ENCODE results near the gene IRF2BP2. TPM values are rescaled to one million over a fixed set of nuclear protein-coding genes. Genes with fewer than 3 reads are reported as not detected.

The IRF2BP2 gene
- total and polyA plus RNA-seq, 2 of the 13 experiments (the other 11 are each of a cell fraction or from before 2014, with no cell fraction given): 140 to 147 TPM

- TF ChIP-seq ZNF749 (CRISPR knock-in tag; IDR thresholded peaks at IDR 0.05; ENCODE audit: borderline replicate concordance) (no peak), ZNF207 (IDR thresholded peaks at IDR 0.05; ENCODE audit: borderline replicate concordance) (no peak), PAF1 (CRISPR knock-in tag; IDR thresholded peaks at IDR 0.05) (no peak; the same call in 1 of the 2 replicates), ZNF121 (CRISPR knock-in tag; IDR thresholded peaks at IDR 0.05) (no peak), ZMYM4 (CRISPR knock-in tag; IDR thresholded peaks at IDR 0.05) (no peak), NFAT5 (CRISPR knock-in tag; IDR thresholded peaks at IDR 0.05) (no peak), SOX6 (IDR thresholded peaks at IDR 0.05) (no peak), SOX6 (CRISPR knock-in tag; IDR thresholded peaks at IDR 0.05) (peak; percentile 73; the same call in 1 of the 2 replicates), CHD2 (IDR thresholded peaks at IDR 0.05; ENCODE audit: low read depth, low read length) (no peak), SNAI1 (CRISPR knock-in tag; IDR thresholded peaks at IDR 0.05; ENCODE audit: borderline replicate concordance) (no peak), GZF1 (CRISPR knock-in tag; IDR thresholded peaks at IDR 0.05) (no peak), HDAC1 (CRISPR knock-in tag; IDR thresholded peaks at IDR 0.05) (peak; percentile 47; the same call in 1 of the 2 replicates), TP53 (CRISPR knock-in tag; conservative IDR thresholded peaks at IDR 0.05) (no peak), TGIF2 (CRISPR knock-in tag; IDR thresholded peaks at IDR 0.05) (peak; percentile 44; the same call in 1 of the 2 replicates), ZNF776 (CRISPR knock-in tag; IDR thresholded peaks at IDR 0.05) (no peak)
- TF ChIP-seq, protein P1, sequence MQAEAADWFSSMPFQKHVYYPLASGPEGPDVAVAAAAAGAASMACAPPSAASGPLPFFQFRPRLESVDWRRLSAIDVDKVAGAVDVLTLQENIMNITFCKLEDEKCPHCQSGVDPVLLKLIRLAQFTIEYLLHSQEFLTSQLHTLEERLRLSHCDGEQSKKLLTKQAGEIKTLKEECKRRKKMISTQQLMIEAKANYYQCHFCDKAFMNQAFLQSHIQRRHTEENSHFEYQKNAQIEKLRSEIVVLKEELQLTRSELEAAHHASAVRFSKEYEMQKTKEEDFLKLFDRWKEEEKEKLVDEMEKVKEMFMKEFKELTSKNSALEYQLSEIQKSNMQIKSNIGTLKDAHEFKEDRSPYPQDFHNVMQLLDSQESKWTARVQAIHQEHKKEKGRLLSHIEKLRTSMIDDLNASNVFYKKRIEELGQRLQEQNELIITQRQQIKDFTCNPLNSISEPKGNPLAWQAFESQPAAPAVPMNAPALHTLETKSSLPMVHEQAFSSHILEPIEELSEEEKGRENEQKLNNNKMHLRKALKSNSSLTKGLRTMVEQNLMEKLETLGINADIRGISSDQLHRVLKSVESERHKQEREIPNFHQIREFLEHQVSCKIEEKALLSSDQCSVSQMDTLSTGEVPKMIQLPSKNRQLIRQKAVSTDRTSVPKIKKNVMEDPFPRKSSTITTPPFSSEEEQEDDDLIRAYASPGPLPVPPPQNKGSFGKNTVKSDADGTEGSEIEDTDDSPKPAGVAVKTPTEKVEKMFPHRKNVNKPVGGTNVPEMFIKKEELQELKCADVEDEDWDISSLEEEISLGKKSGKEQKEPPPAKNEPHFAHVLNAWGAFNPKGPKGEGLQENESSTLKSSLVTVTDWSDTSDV (CRISPR knock-in tag; IDR thresholded peaks at IDR 0.05): no peak
- TF ChIP-seq, protein P2, sequence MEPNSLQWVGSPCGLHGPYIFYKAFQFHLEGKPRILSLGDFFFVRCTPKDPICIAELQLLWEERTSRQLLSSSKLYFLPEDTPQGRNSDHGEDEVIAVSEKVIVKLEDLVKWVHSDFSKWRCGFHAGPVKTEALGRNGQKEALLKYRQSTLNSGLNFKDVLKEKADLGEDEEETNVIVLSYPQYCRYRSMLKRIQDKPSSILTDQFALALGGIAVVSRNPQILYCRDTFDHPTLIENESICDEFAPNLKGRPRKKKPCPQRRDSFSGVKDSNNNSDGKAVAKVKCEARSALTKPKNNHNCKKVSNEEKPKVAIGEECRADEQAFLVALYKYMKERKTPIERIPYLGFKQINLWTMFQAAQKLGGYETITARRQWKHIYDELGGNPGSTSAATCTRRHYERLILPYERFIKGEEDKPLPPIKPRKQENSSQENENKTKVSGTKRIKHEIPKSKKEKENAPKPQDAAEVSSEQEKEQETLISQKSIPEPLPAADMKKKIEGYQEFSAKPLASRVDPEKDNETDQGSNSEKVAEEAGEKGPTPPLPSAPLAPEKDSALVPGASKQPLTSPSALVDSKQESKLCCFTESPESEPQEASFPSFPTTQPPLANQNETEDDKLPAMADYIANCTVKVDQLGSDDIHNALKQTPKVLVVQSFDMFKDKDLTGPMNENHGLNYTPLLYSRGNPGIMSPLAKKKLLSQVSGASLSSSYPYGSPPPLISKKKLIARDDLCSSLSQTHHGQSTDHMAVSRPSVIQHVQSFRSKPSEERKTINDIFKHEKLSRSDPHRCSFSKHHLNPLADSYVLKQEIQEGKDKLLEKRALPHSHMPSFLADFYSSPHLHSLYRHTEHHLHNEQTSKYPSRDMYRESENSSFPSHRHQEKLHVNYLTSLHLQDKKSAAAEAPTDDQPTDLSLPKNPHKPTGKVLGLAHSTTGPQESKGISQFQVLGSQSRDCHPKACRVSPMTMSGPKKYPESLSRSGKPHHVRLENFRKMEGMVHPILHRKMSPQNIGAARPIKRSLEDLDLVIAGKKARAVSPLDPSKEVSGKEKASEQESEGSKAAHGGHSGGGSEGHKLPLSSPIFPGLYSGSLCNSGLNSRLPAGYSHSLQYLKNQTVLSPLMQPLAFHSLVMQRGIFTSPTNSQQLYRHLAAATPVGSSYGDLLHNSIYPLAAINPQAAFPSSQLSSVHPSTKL (CRISPR knock-in tag; IDR thresholded peaks at IDR 0.05): no peak
Observed at GRCh38 chr1:234603221-234604204, 6.5 kb downstream of the IRF2BP2 start (continued).

All from HepG2 (cell line).